Measurements from ENCODE around the gene CHD3. TPM values are rescaled to one million over a fixed set of nuclear protein-coding genes. Genes with fewer than 3 reads are reported as not detected.

Gene CHD3
- total and polyA plus RNA-seq, 2 donors (not counting 3 experiments of a cell fraction or from before 2014, with no cell fraction given), result 102 to 185 TPM

- Histone ChIP-seq H3K4me2 (ENCODE audit: insufficient read depth, low read length) (no peak overlapping the region), H3K79me2 (ENCODE audit: control insufficient read depth, insufficient read depth, low read length) (no peaks in the 10 kb centered on the region), H3K27ac (ENCODE audit: insufficient read depth, low read depth, low read length) (no peak overlapping the region), H3K4me1 (ENCODE audit: control insufficient read depth, extremely low read depth, insufficient read depth, low read length) (no peaks in the 10 kb centered on the region), H3K36me3 (ENCODE audit: control insufficient read depth in 2 of 2, extremely low read depth in 1 of 2, insufficient read depth in 2 of 2, low read length in 2 of 2) (peaks cover 12 to 19% of the 10 kb centered on the region in 2 experiments), H3K27me3 (ENCODE audit: control insufficient read depth in 2 of 2, insufficient read depth in 2 of 2, low read length in 2 of 2) (no peaks in the 10 kb centered on the region), H4K20me1 (replicated peaks; ENCODE audit: control insufficient read depth, extremely low read depth, insufficient read depth, low read length) (no peaks in the 10 kb centered on the region), H3K4me3 (replicated peaks in 1 of 3; ENCODE audit: insufficient read depth in 1 of 3, low read depth in 1 of 3, low read length in 3 of 3) (no peak overlapping the region), H3K9me3 (replicated peaks; ENCODE audit: control insufficient read depth, insufficient read depth, low read length) (no peaks in the 10 kb centered on the region), H3K9me1 (replicated peaks; ENCODE audit: control insufficient read depth, extremely low read depth, insufficient read depth, low read length) (no peaks in the 10 kb centered on the region), H3K9ac (replicated peaks; ENCODE audit: extremely low read depth, insufficient read depth, low read length) (no peak overlapping the region), H2AFZ (ENCODE audit: low read depth, low read length) (no peak overlapping the region)
- no peak for FAIRE-seq
- DNase-seq (ENCODE audit: low read depth, low spot score), result no peak
- no TSS peak for BruUV-seq (replicated peaks)
- dilution Hi-C loops (cut with MboI; ENCODE audit: extremely low pct_ligation_motif_present, low sequenced_read_pairs) (no loop called here), intact Hi-C loops (cut with micrococcal nuclease) (no loop called here)
- ChIA-PET CTCF (no interaction called here), POLR2A (no interaction called here)
- TF ChIP-seq POLR2A (IDR thresholded peaks at IDR 0.05; ENCODE audit: low read depth, low read length), result no peak
- TF ChIP-seq, protein P1, sequence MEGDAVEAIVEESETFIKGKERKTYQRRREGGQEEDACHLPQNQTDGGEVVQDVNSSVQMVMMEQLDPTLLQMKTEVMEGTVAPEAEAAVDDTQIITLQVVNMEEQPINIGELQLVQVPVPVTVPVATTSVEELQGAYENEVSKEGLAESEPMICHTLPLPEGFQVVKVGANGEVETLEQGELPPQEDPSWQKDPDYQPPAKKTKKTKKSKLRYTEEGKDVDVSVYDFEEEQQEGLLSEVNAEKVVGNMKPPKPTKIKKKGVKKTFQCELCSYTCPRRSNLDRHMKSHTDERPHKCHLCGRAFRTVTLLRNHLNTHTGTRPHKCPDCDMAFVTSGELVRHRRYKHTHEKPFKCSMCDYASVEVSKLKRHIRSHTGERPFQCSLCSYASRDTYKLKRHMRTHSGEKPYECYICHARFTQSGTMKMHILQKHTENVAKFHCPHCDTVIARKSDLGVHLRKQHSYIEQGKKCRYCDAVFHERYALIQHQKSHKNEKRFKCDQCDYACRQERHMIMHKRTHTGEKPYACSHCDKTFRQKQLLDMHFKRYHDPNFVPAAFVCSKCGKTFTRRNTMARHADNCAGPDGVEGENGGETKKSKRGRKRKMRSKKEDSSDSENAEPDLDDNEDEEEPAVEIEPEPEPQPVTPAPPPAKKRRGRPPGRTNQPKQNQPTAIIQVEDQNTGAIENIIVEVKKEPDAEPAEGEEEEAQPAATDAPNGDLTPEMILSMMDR (IDR thresholded peaks at IDR 0.05; ENCODE audit: extremely low read depth in 1 of 2, insufficient read depth in 1 of 2, low read depth in 1 of 2, low read length in 2 of 2), result no peak
- no peak for TF ChIP-seq MYC (IDR thresholded peaks at IDR 0.05; ENCODE audit: low read depth, low read length)
- TF ChIP-seq GATA2 (IDR thresholded peaks at IDR 0.05; ENCODE audit: insufficient read depth, insufficient read length, low read depth, low read length), result no peak
- no peak for TF ChIP-seq JUN (IDR thresholded peaks at IDR 0.05; ENCODE audit: borderline replicate concordance, insufficient read depth, insufficient read length, low read depth)
- TF ChIP-seq EZH2 (IDR thresholded peaks at IDR 0.05; ENCODE audit: borderline replicate concordance, low read depth, low read length, severe bottlenecking), result no peak
- TF ChIP-seq POLR2AphosphoS5 (IDR thresholded peaks at IDR 0.05; ENCODE audit: insufficient read depth, low read depth, low read length), result no peak
- no peak for TF ChIP-seq FOS (IDR thresholded peaks at IDR 0.05; ENCODE audit: borderline replicate concordance, insufficient read depth, low read length)
- TF ChIP-seq MAX (IDR thresholded peaks at IDR 0.05; ENCODE audit: insufficient read depth, insufficient read length), result no peak
Observed at GRCh38 chr17:7950578-7950977, 62.0 kb downstream of the CHD3 start.
